GM21515 (cell line): ENCODE data around the gene EGFR.

Experiments used
- ATAC-seq: cut with Tn5 transposase; IDR thresholded peaks from one replicate; pipeline ENCODE4 v1.9.1; 2021; ENCODE audit not compliant: unreplicated experiment

The EGFR gene

GRCh38 chr7:55142919-55143600 lies 124.2 kb downstream of the EGFR start:
- no peak for ATAC-seq

GRCh38 chr7:55144333-55145317 lies 125.8 kb downstream of the EGFR start:
- no peak for ATAC-seq

- no peak for ATAC-seq
Measured at GRCh38 chr7:55145606-55146005, 126.8 kb downstream of the EGFR start.

- no peak for ATAC-seq
Measured at GRCh38 chr7:55147101-55147500, 128.3 kb downstream of the EGFR start.

GRCh38 chr7:55147736-55148135 lies 128.9 kb downstream of the EGFR start:
- ATAC-seq: no peak

- no peak for ATAC-seq
Measured at GRCh38 chr7:55148571-55148970, 129.8 kb downstream of the EGFR start.

- no peak for ATAC-seq
Measured at GRCh38 chr7:55149001-55149400, 130.2 kb downstream of the EGFR start.

- ATAC-seq: no peak
Measured at GRCh38 chr7:55150166-55150565, 131.3 kb downstream of the EGFR start.

GRCh38 chr7:55150709-55151451 lies 132.1 kb downstream of the EGFR start:
- ATAC-seq: no peak

GRCh38 chr7:55152516-55152915 lies 133.7 kb downstream of the EGFR start:
- no peak for ATAC-seq

- ATAC-seq: no peak
Measured at GRCh38 chr7:55154096-55154495, 135.3 kb downstream of the EGFR start.

- ATAC-seq: no peak
Measured at GRCh38 chr7:55155351-55156117, 136.7 kb downstream of the EGFR start.

- no peak for ATAC-seq
Measured at GRCh38 chr7:55156919-55157763, 138.3 kb downstream of the EGFR start.

- ATAC-seq: no peak
Measured at GRCh38 chr7:55157764-55158105, 138.9 kb downstream of the EGFR start.

GRCh38 chr7:55158541-55159382 lies 139.9 kb downstream of the EGFR start:
- ATAC-seq: no peak

- ATAC-seq: no peak
Measured at GRCh38 chr7:55160539-55160938, 141.7 kb downstream of the EGFR start.

GRCh38 chr7:55161154-55161687 lies 142.4 kb downstream of the EGFR start:
- ATAC-seq: no peak

- no peak for ATAC-seq
Measured at GRCh38 chr7:55162476-55162875, 143.7 kb downstream of the EGFR start.

- ATAC-seq: no peak
Measured at GRCh38 chr7:55163733-55164132, 144.9 kb downstream of the EGFR start.
